IMR-90 (cell line): ENCODE measurements around the gene PALLD. TPM values are rescaled to one million over a fixed set of nuclear protein-coding genes. Genes with fewer than 3 reads are reported as not detected.
A peak's percentile ranks its signal among the peaks of the same experiment; 100 is the strongest.

Experiments used
- ATAC-seq: fragments of 200-7000 bp; cut with Tn5 transposase; 2 replicates; pipeline ENCODE4 v1.9.1; 2020; ENCODE audit warnings: low read depth, mild to moderate bottlenecking, moderate library complexity
- BruUV-seq: library from RNA; stranded (reverse); fragments of 400-500 nt; replicated peaks from 2 replicates; lab custom pipeline; 2021; lab: Mats Ljungman, UMichigan
- CTCF ChIA-PET: fragments of 300-600 bp; formaldehyde crosslinking; extraction: SDS; loops from one replicate; lab custom pipeline; 2021; ENCODE audit warnings: antibody characterized with exemption; lab: Yijun Ruan, JAX
- POLR2A ChIA-PET: fragments of 300-600 bp; sonication (Branson Sonifier 250); formaldehyde crosslinking; loops from one replicate; lab custom pipeline; 2022; ENCODE audit warnings: antibody characterized with exemption; ENCODE audit not compliant: unreplicated experiment; lab: Charles Lee
- DNase-seq: peaks from one replicate; pipeline ENCODE4 v3.0.0; 2013
- H2AFZ ChIP-seq: replicated peaks from 2 replicates; pipeline ENCODE3; 2013; ENCODE audit warnings: low read length, mild to moderate bottlenecking; ENCODE audit not compliant: poor library complexity
- H2AK5ac ChIP-seq: 2 replicates; pipeline ENCODE4 v1.6.1; 2013; ENCODE audit warnings: low read depth, low read length, inconsistent platforms
- H2AK9ac ChIP-seq: replicated peaks from 2 replicates; pipeline ENCODE3; 2013; ENCODE audit warnings: mild to moderate bottlenecking, low read depth, low read length, moderate library complexity; ENCODE audit not compliant: poor library complexity
- H2BK120ac ChIP-seq: 2 replicates; pipeline ENCODE4 v1.6.1; 2013; ENCODE audit warnings: low read depth, low read length, inconsistent platforms
- H2BK15ac ChIP-seq: 3 replicates; pipeline ENCODE4 v1.6.1; 2013; ENCODE audit warnings: low read depth, low read length, inconsistent platforms
- H2BK20ac ChIP-seq: 2 replicates; pipeline ENCODE4 v1.6.1; 2013; ENCODE audit warnings: low read depth, mild to moderate bottlenecking, inconsistent platforms, low read length, moderate library complexity
- H2BK5ac ChIP-seq: 2 replicates; pipeline ENCODE4 v1.6.1; 2013; ENCODE audit warnings: mild to moderate bottlenecking, low read depth, low read length, inconsistent platforms; ENCODE audit not compliant: poor library complexity, severe bottlenecking
- H3K14ac ChIP-seq: replicated peaks from 2 replicates; pipeline ENCODE4 v1.6.1; 2013; ENCODE audit warnings: low read depth, low read length, inconsistent platforms
- H3K18ac ChIP-seq: 2 replicates; pipeline ENCODE4 v1.6.1; 2013; ENCODE audit warnings: low read depth, low read length, control low read depth
- H3K23ac ChIP-seq: 2 replicates; pipeline ENCODE4 v1.6.1; 2013; ENCODE audit warnings: low read depth, low read length, inconsistent platforms
- H3K27ac ChIP-seq: 2 replicates; pipeline ENCODE4 v1.5.1; 2013; ENCODE audit warnings: mild to moderate bottlenecking, control low read depth, low read length; ENCODE audit not compliant: insufficient read depth
- H3K27me3 ChIP-seq: 2 replicates; pipeline ENCODE4 v1.6.1; 2013; ENCODE audit warnings: low read length; ENCODE audit not compliant: control insufficient read depth, insufficient read depth
- H3K36me3 ChIP-seq: 2 replicates; pipeline ENCODE4 v1.6.1; 2013; ENCODE audit warnings: low read length, mixed read lengths; ENCODE audit not compliant: control insufficient read depth, insufficient read depth
- H3K4ac ChIP-seq: 2 replicates; pipeline ENCODE4 v1.6.1; 2013; ENCODE audit warnings: low read depth, low read length, inconsistent platforms
- H3K4me1 ChIP-seq: 2 replicates; pipeline ENCODE4 v1.6.1; 2013; ENCODE audit warnings: low read length, mixed read lengths; ENCODE audit not compliant: control insufficient read depth, insufficient read depth
- H3K4me2 ChIP-seq: 2 replicates; pipeline ENCODE4 v1.6.1; 2013; ENCODE audit warnings: low read depth, mild to moderate bottlenecking, control low read depth, low read length, moderate library complexity
- H3K4me3 ChIP-seq: 2 replicates; pipeline ENCODE4 v1.5.1; 2013; ENCODE audit warnings: low read depth, mild to moderate bottlenecking, control low read depth, low read length, moderate library complexity; ENCODE audit not compliant: insufficient read depth
- H3K56ac ChIP-seq: 2 replicates; pipeline ENCODE4 v1.6.1; 2013; ENCODE audit warnings: low read length, inconsistent platforms; ENCODE audit not compliant: insufficient read depth; ENCODE audit errors: extremely low read depth
- H3K79me1 ChIP-seq, 2 experiments: 2 replicates each; pipeline ENCODE4 v1.6.1; 2013; ENCODE audit warnings: low read length in 2 of 2, inconsistent platforms in 1 of 2, low read depth in 1 of 2
- H3K9ac ChIP-seq: 2 replicates; pipeline ENCODE4 v1.6.1; 2013; ENCODE audit warnings: low read depth, low read length, control low read depth
- H3K9me1 ChIP-seq: 2 replicates; pipeline ENCODE4 v1.6.1; 2013; ENCODE audit warnings: low read length, inconsistent platforms; ENCODE audit not compliant: insufficient read depth
- H3K9me3 ChIP-seq: 2 replicates; pipeline ENCODE4 v1.6.1; 2013; ENCODE audit warnings: low read length; ENCODE audit not compliant: control insufficient read depth, insufficient read depth
- H4K20me1 ChIP-seq: 2 replicates; pipeline ENCODE4 v1.6.1; 2013; ENCODE audit warnings: low read length, inconsistent platforms; ENCODE audit not compliant: insufficient read depth
- H4K5ac ChIP-seq: 2 replicates; pipeline ENCODE4 v1.6.1; 2013; ENCODE audit warnings: mild to moderate bottlenecking, low read depth, low read length, control low read depth
- H4K8ac ChIP-seq, 2 experiments: 2 replicates each; pipeline ENCODE4 v1.6.1; 2013; ENCODE audit warnings: low read depth in 2 of 2, low read length in 2 of 2, control low read depth in 1 of 2, inconsistent platforms in 1 of 2
- H4K91ac ChIP-seq: 2 replicates; pipeline ENCODE4 v1.6.1; 2013; ENCODE audit warnings: low read depth, low read length, inconsistent platforms; ENCODE audit not compliant: insufficient read depth
- CHD1 ChIP-seq: IDR thresholded peaks from 2 replicates; pipeline ENCODE4 v1.6.1; 2012; ENCODE audit warnings: low read depth, low read length, improper control_type of control experiment
- ELK1 ChIP-seq: fragments of 150-350 bp; IDR thresholded peaks from 2 replicates; pipeline ENCODE4 v1.6.1; 2016; ENCODE audit warnings: low read depth, mild to moderate bottlenecking, low read length, moderate library complexity, borderline replicate concordance
- MAZ ChIP-seq: IDR thresholded peaks from 2 replicates; pipeline ENCODE4 v1.6.1; 2012; ENCODE audit warnings: low read depth, mild to moderate bottlenecking, low read length, improper control_type of control experiment, moderate library complexity, borderline replicate concordance
- POLR2A ChIP-seq: IDR thresholded peaks from 2 replicates; pipeline ENCODE4 v1.6.1; 2012; ENCODE audit warnings: mild to moderate bottlenecking, low read depth, low read length
- SMC3 ChIP-seq: fragments of 150-350 bp; IDR thresholded peaks from 2 replicates; pipeline ENCODE4 v1.6.1; 2016; ENCODE audit warnings: low read depth, mild to moderate bottlenecking, antibody characterized with exemption, low read length, moderate library complexity
- WGBS, 2 experiments: methylation state at CpG; one replicate each; pipeline versions ENCODE4 v1.1.5 to v1.1.7; 2013; ENCODE audit warnings: missing lambda C conversion rate in 2 of 2; ENCODE audit not compliant: insufficient read length in 1 of 2; ENCODE audit errors: extremely low coverage in 2 of 2; 5-methylcytosine and 5-hydroxymethylcytosine counted together
- dilution Hi-C: fragments of 300-500 bp; cut with HindIII; formaldehyde crosslinking; loops from one replicate; pipeline ENCODE4 v1.14.3; 2018; ENCODE audit warnings: low sequenced_read_pairs; ENCODE audit not compliant: unreplicated experiment
- in situ Hi-C: fragments of 300-500 bp; cut with MboI; formaldehyde crosslinking; loops from 3 replicates; pipeline ENCODE4 v1.14.3; 2019; ENCODE audit warnings: low sequenced_read_pairs, inconsistent platforms, mixed read lengths
- intact Hi-C: fragments of 100-400 bp; cut with micrococcal nuclease; formaldehyde crosslinking; loops from 2 replicates; pipeline ENCODE4 v1.10.0; 2022
- polyA plus RNA-seq, 3 experiments: library from polyadenylated mRNA; depleted of rRNA; stranded (reverse); fragments of >200 nt; gene quantifications; 2 replicates each; pipeline ENCODE4 v1.2.3, GENCODE V29; 2012; ENCODE audit warnings: low replicate concordance in 1 of 3
- total RNA-seq: library from RNA; depleted of rRNA; stranded (reverse); fragments of >200 nt; gene quantifications from 2 replicates; pipeline ENCODE4 v1.2.3, GENCODE V29; 2012

The PALLD gene
- total and polyA plus RNA-seq, 2 of the 4 experiments (the other 2 are of a cell fraction) = 91.0 to 91.9 TPM

GRCh38 chr4:168888715-168889215 is 391.9 kb downstream of the PALLD start:
- Histone ChIP-seq H3K23ac (no peak overlapping the region), H4K91ac (no peak overlapping the region), H4K8ac (no peak overlapping the region), H3K14ac (no peak overlapping the region; the same call in 1 of the 2 replicates), H3K56ac (no peak overlapping the region), H3K4me1 (peaks cover 16% of the 10 kb centered on the region), H2AK9ac (no peak overlapping the region), H3K9me1 (peaks cover 30% of the 10 kb centered on the region), H2BK20ac (no peak overlapping the region), H2BK120ac (no peak overlapping the region), H3K27me3 (no peaks in the 10 kb centered on the region), H3K9ac (no peak overlapping the region), H3K9me3 (no peaks in the 10 kb centered on the region), H2AK5ac (peak overlapping the region; percentile 2; the same call in 1 of the 2 replicates), H3K4me2 (no peak overlapping the region), H3K36me3 (peaks cover 36% of the 10 kb centered on the region), H2BK15ac (no peak overlapping the region; the same call in 2 of the 3 replicates), H2BK5ac (peak overlapping the region; percentile 4), H3K18ac (no peak overlapping the region), H2AFZ (no peak overlapping the region), H3K27ac (no peak overlapping the region), H3K4ac (peak overlapping the region; percentile 11; the same call in 1 of the 2 replicates), H4K5ac (no peak overlapping the region), H4K20me1 (peaks cover 4% of the 10 kb centered on the region), H3K4me3 (no peak overlapping the region), H3K79me1 (peaks cover 39 to 70% of the 10 kb centered on the region in 2 experiments)
- no peak for DNase-seq
- intact Hi-C loops = no loop called here
- no peak for ATAC-seq
- ChIA-PET POLR2A (no interaction called here), CTCF (no interaction called here)
- 82% methylated on average over 1 of the region's 6 CpGs; no CpG with 5 or more reads in 1 of the 2 experiments for WGBS, 2 experiments
- in situ Hi-C loops = no loop called here
- no peak for TF ChIP-seq CHD1
- TF ChIP-seq POLR2A = no peak
- no peak for TF ChIP-seq MAZ
- no peak for TF ChIP-seq SMC3
- TF ChIP-seq ELK1 = no peak
- no TSS peak for BruUV-seq
- dilution Hi-C loops = no loop called here
